DMS153 (cell line): Measurements from ENCODE around the gene NACC2.

Source experiments
- DNase-seq: peaks from one replicate; lab custom pipeline; 2025; lab: John Stamatoyannopoulos, UW

NACC2 gene

DNA sequence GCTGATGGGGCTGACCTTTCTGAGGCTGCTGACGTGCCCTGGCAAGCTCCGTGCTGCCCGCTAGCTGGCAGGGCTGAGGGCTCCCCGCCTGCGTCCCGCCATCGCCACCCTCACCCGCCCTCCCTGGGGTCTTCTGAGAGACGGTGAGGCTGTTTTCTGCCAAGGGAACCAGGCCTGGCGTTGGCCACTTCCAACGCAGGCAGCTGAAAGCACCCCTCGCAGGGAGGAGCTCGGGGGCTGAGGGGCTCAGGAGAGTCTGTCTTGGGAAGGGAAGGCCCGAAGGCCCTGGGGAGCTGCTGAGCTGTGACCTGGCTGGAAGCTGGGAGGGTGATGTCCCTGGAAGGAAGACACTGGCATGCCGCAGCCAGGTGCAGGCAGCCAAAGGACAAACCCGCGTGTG lies 33.3 kb upstream of the NACC2 start:
- no peak for DNase-seq

DNA sequence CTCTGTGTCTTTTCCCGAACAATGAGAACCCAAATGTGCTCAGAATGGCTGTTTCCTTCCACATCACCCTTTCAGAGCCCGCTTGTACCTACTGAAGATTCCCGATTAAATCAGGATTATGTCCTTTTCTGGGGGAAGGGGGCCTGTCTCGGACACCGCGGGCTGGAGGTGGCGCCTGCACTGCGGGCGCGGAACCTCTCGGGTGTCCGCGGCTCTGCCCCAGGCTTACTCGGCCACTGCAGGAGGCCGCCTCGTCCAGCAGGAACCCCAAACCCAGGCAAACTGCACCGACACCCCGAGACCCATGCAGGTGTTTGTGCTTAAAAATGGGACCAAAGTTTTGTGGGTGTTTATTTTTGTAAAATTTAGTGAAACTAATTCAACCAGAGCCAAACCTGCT lies 32.2 kb upstream of the NACC2 start:
- DNase-seq: no peak

DNA sequence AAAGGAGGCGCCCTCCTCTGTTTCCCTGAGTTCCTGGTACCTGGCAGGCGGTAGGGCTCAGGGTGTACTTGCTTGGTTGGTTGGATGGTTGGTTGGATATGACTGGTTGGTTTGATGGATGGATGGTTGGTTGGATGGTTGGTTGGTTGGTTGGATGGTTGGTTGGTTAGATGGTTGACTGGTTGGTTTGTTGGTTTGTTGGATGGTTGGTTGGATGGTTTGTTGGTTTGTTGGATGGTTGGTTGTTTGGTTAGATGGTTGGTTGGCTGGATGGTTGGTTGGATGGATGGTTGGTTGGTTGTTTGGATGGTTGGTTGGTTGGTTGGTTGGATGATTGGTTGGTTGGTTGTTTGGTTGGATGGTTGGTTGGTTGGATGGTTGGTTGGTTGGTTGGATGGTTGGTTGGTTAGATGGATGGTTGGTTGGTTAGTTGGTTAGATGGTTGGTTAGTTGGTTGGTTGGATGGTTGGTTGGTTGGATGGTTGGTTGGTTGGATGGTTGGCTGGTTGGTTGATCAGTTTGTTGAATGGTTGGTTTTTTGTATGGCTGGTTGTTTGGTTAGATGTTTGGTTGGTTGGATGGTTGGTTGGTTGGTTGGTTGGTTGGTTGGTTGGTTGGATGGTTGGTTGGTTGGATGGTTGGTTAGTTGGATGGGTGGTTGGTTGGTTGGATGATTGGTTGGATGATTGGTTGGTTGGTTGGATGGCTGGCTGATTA lies 30.0 kb upstream of the NACC2 start:
- DNase-seq: no peak

DNA sequence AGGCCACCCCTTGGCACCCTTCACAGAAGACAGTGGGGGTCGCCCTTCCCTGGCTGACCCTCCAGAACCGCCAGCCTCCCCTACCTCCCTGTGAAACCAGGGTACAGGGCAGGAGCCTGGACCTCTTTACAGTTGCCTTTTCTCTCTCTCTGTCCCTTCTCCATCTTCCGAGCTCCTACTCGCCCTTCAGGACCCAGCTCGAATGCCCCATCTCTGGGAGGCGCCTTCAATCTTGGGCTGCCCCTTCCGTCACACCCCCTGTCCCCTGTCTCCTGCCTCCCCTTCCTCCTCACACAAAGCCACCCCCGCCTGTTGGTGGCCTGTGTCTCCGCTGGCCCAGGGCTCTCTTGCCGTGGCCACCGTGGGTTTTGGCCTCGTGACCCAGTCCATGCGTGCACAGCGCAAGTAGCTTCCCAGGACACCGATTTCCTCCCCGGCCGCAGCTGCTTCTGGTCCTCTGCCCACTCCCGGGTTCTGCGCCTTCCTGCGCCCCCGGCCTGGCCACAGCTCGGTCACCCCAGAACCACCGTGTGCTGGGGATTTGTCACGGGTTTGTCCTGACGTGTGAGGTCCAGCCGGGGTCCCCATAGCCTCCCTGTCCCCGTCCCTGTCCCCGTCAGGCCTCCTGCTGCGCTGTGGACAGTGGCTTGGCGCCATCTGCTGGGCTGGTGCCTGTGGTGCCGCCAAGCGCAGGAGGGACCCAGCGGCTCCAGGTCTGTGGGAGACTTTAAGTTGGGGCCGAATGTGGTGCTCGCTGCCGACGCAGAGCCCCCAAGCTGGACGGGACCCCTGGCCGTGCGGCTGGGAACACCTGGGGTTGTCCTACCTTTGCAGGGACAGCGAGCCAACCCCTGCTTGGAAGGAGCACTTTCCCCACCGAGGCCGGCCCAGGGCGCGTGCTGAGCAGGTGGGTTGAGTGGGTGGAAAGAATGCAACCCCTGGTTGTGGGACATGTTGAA lies 27.6 kb upstream of the NACC2 start:
- peak; percentile 12 for DNase-seq

DNA sequence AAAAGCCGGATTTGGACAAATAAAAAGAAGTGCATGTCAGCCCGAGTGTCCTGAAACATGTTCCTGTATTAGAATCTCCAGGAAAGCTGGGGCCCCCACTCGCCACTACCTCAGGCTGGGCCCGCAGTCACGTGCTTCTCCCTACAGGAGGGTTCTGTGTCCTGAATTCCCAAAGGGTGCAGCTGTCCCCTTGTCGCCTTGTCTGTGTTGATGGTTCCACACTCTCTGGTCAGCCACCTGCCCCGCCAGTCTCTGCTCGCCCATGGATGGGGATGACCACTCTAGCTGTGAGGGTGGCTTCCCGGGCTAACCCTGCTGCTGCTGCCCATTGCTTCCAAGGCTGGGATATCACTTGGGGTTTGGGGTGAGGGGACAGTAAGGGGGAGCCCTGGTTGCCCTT lies 26.7 kb upstream of the NACC2 start:
- no peak for DNase-seq

DNA sequence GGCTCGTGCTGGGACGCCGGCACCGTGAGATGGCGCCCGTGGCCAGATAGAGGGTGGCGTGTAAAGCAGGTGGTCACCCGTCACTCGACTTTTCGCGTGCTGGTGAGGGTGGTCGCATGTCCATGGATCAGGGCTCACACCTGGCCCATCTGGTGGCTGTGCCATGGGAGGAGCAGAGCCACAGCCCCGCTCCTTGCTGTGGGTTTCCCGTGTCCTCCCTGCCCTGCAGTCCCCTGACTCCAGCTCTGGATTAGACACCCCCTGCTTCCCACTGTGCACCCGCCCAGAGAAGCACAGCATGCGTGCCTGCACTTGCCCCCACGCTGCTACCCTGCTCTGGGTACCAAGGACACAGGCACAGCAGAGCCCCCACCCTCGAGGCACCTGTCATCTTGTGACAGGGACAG lies 25.4 kb upstream of the NACC2 start:
- DNase-seq: no peak

DNA sequence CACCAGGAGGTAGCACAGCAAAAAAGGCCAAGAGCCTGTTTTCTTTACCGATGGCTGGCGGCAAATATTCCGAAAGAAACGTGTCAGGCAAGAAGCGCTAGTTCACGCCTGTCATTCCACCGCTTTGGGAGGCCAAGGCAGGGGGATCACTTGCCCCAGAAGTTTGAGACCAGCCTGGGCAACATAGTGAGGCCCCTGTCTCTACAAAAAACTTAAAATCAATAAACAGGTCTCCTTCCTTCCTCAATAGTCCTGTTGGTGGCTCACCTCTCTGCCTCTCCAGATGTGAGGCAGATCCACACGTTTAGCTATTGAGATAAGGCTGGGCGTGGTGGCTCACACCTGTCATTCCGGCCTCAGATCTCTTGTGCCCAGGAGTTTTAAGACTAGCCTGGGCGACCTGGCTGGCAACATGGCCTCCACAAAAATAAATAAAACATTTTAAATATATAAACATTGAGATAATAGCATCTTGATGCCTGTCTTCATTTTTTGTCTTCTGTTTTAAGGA lies 24.8 kb upstream of the NACC2 start:
- DNase-seq: no peak

DNA sequence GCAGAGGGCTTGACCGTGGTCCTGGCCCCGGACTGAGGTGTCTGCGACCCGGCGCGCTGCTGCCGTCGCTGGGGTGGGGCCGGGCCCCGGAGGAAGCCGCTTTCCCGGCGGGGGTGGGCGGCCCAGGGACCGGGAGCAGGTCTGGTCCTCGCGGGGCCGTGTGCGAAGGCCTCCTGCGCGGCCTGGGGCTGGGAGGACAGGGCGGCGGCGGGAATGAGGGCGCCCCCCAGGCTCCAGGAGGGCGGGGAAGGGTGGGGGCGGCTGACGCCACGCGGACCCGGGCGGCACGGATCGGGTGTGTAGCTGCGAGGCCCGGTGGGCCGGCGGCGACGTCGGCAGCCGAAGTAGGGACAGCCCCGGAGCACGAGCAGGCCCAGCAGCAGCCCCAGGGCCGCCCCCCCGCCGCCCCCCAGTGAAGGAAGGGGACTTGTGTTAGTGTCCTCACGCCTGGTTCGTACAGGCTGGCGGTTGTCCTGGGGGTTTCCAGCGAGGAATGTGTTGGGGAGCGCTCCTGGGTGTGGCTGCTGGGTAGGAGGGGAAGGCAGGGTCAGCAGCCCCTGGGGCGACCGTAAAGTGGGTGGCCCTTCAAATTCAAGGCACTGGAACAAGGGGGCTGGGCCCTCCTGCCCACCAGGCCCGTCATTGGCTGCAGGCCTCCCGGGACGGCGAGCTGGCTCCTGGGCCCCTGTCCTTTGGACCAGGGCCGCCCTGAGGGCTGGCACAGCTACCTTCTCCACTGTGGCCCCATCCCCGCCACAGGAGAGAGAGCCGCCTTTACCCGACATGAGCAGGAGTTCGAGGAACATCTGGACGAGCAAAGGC lies 24.2 kb upstream of the NACC2 start:
- no peak for DNase-seq

DNA sequence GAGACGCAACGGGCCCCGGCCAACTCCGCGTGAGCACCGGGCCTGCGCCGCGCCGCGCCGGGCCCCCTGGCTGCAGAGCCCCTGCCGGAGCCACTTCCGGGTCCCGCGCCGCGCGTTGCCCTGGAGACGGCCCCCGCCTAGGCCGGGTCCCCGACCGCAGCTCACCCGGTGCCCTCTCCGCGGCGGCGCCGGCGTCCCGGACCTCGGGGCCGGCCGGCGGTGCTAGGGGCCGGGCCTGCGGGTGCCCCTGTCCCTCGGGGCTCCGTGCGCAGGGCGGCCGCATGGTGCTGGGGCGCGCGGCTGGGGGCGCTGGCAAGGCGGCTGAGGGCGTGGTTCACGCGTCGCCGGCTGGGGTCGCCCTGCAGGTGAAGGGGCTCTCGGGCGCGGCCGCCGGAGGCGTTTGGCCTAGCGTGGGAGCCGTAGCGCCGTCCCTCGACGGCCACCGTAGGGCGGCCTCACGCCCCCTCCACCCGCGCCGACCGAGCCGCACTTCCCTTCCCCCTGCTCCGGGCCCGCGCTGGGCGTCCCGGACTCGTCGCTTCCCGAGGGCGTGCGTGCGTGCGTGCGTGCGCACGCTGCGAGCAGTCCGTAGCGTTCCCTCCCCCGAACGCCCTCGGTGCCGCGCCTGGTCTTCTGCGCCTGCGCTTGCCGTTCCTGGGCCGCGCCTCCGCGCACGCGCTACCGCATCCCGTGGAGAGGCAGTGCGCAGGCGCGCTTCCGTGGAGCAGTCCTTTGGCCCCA lies 23.4 kb upstream of the NACC2 start, which contains the start of gene TMEM250:
Gene TMEM250 (minus strand): TSS at position 556 of the 741 bp plus-strand sequence. CDS start 1,975 bp downstream, outside the sequence.
- peak; percentile 88 for DNase-seq

DNA sequence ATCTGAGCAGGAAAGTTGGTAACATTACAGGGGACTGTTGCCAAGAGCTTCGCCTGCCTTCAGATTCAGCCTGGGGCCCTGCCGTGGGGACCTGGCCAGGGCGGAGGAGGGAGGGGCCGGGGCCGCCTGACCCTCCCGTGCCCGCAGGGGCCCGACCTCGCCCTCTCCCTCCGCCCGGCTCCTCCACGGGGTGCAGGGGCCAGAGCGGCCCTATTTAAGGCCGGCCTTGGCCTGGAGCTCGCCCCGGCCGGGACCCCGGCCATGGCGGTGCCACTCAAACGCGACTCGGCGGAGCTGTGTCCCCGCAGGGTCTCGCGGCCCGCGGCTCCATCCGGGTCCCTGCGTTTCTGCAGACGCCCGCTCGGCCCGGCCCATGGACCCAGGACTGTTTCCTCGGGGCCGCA lies 22.8 kb upstream of the NACC2 start:
- no peak for DNase-seq

DNA sequence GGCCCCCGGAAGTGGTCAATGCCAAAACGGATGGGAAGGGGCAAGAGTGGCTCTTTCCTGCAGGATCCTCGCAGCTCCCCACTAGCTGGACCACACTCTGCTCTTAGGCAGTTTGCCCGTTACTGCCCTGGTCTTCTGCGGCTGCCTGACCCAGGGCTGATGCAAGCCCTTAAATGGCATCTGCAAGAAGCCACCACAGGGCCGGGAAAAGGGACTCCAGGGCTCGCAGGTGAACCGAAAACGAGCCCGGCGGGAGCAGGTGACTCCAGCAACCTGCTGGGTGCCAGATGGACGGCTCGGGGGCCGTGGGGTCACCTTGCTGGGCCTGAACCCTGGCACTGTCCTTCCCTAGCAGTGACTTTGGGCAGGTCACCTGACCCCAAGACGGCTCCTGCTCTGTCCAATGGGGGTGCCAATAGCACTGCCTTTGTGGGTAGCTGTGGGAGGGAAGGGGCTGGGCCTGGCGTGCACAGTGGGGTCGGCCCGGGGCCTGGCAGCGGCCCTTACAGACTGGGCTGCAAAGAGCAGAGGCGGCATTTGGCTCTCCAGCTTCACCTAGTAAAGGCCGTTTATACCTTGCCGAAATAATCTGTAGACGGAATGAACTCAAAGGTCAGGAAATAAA lies 22.3 kb upstream of the NACC2 start:
- no peak for DNase-seq

DNA sequence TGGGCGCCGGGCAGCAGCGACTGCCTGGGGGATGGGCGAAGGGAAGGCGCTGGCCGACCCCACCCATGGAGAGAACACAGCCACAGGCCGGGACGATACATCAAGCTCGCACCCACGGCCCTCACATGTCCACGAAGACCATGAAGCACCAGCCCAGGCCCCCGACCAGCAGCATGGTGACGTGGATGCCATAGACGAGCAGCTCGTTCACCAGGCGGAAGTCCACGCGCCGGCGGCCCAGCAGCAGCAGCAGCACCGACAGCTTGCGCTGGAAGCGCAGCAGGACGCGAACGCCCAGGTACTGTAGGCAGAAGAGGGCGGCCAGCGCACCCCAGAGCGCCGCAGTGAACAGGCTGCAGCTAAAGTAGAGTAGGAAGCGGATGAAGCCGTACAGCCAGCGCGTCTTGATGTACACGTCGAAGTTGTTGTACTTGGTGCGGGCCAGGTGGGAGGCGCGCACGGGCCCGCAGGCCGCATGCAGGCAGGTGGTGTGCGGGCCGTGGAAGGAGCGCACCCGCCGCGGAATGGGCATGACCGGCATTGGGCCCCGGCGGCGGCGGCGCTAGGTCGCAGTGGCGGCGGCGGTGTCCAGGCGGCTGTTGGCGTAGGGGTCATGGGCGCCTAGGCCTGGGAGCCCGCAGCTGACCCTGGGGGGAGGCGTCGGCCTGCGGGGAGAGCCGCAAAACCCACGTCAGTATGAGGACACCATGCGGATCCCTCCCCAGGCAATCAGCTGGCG lies 21.4 kb upstream of the NACC2 start:
- no peak for DNase-seq

DNA sequence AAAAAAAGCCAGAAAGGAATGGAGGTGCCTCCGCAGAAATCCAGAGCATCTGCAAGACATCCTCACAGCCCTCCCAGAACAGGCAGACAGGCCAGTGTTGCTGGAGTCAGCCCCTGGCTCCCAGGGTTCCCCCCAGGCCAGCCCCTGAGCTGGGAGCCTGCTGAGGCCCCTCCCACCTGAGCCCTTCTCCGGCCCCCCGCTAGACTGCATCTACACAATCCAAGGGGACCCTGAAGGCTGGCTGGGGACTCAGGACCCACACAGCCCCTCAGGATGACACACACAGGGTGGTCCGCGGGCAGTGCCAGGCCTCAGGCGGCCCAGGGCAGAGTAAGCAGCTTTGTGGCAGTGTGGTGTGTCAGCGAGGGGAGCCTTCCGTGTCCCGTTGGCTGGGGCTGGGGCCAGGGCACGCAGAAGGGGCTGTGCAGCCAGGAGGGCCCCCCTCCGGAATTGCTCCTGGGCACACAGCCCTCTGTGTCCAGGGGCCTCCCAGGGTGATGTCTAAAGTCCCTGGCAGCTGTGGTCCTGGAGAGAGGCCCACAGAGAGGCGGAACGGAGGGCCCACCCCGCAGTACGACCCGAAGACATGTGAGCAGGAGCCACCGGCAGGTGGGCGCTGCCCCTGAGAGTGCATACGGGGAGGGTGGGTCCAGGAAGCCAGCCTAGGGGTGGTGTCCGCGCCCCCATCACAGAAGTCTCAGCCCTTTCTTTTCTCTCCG lies 20.7 kb upstream of the NACC2 start:
- no peak for DNase-seq

DNA sequence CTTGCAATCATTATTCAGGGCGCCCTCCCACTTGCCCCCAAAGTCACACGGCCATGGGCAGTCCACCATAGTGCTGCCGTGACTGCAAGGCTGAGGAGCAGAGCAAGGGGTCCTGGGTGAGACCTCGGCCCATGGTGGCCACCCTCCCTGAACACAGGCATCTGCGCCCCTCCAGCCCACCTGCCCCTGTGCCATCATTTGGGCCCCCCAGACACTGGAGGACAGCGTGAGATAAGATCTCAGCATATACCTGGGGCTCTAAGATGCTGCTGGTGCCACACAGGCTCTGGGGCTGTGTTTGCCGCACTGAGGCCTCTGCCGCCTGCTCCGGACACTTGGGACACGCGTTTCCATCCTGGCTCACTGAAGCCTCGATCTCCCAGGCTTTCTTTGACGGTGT lies 20.1 kb upstream of the NACC2 start:
- no peak for DNase-seq

DNA sequence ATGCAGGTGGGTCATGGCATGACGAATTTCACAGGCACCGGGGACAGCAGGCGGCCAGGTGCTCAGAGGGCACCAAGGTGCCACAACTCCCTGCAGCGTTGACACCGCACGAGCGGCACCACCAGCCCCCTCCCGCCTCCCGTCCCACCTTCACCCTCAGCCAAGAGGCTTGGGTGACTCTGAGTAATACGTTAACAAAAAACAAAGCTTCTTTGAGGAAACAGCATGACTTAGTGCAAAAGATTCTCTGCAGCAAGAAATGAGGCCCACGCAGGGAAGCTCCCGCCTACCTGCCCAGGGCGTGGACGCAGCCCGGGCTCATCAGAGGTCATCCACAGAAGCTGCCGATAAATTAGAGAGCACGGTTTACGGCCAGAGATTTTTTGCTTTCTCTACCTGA lies 19.5 kb upstream of the NACC2 start:
- DNase-seq: no peak

DNA sequence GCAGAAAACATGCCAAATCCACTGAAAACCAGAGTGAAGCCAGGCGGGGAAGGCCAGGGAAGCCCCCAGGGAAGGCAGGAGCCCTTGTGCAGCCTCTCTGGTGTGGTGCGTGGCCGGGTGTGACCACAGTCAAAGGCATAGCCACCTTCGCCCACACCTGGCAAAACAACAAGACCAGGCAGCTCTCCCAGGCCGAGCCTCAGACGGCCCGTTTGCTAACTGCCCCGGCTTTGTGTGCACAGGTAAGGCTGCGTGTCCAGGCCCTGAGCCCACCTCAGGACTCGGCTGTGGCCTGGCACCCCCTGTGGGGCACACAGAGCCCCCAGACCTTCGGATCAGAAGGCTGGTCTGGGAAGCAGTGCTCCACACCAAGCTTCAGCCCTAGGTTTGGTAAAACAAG lies 17.5 kb upstream of the NACC2 start:
- no peak for DNase-seq

DNA sequence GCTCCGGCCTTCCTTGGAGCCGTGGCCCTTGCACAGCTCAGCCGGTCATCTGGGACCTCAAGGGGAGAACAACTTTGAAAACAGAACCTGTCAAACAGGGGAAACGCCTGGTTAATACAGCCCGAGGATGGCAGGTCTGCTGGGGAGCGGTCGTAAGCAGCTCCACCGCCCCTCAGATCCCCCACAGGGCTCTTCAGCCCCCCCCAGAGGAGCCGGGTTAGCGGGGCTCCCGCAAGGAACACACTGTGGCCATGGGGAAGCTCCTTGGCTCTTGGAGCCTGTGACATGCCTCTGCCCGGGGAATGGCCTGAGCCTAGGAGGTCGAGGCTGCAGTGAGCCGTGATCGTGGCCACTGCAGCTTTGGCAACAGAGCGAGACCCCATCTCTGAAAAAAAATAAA lies 16.8 kb upstream of the NACC2 start:
- DNase-seq: no peak

DNA sequence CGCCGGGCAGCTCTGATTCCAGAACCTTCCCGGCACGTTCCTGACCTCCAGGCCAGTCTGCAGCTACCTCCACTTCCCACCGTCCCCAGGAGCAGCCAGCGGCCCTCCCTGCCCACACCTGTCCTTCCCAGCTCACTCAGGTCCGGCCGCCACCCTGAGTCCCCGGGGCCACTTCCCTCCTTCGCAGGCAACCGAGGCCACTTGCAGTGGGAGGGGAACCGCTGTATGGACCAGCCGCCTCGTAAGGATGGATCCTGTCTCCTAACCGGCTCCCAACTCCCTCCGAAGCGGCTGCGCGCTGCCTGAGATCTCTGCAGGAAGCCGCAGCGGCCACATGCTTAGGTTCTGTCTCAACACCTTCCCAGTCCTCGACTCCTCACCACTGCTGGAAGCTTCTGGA lies 16.1 kb upstream of the NACC2 start:
- no peak for DNase-seq
